T47D (cell line): ENCODE measurements around the gene ZNF433.
"Not testable (repeated sequence)": the region's sequence is repeated elsewhere in the genome, so short reads cannot be mapped to it uniquely, and the experiment has no call there.

Experiments
- DNase-seq, 2 experiments: peaks; one replicate each; pipeline versions ENCODE4 v3.0.0 to v3.0.0-alpha.2; 2011 to 2012; ENCODE audit warnings: low read depth in 1 of 2, low spot score in 1 of 2
- JUND ChIP-seq: IDR thresholded peaks from 2 replicates; pipeline ENCODE4 v1.6.1; 2012; ENCODE audit warnings: low read depth
- in situ Hi-C: cut with HindIII; loops from 2 replicates; pipeline ENCODE4 v1.10.0; 2016; ENCODE audit warnings: low sequenced_read_pairs, low pct_unique_long_range_greater_than_20kb

ZNF433 gene

GRCh38 chr19:12042893-12043292 lies 7.4 kb upstream of the ZNF433 start:
- TF ChIP-seq JUND: no peak
- DNase-seq: no peak

GRCh38 chr19:12034620-12035019 lies 859 bp downstream of the ZNF433 start:
- TF ChIP-seq JUND: no peak
- no peak for DNase-seq
- in situ Hi-C loops: no loop called here

More at GRCh38 chr19:12042893-12043292, 7.4 kb upstream of the ZNF433 start:
- in situ Hi-C loops: no loop called here

- TF ChIP-seq JUND: no peak
- DNase-seq: peak in 1 of 2 experiments; percentile 18
- in situ Hi-C loops: no loop called here
Observed at GRCh38 chr19:12034198-12034597, 1.3 kb downstream of the ZNF433 start.

GRCh38 chr19:12015753-12016116 lies 19.7 kb downstream of the ZNF433 start:
- no peak for DNase-seq
- in situ Hi-C loops: no loop called here
- TF ChIP-seq JUND: no peak

- TF ChIP-seq JUND: no peak
- no peak for DNase-seq
- in situ Hi-C loops: no loop called here
Observed at GRCh38 chr19:12015015-12015752, 20.3 kb downstream of the ZNF433 start.

- no peak for TF ChIP-seq JUND
- in situ Hi-C loops: no loop called here
- no peak for DNase-seq
Observed at GRCh38 chr19:12000152-12000981, 35.1 kb downstream of the ZNF433 start.

GRCh38 chr19:11995174-11995573 lies 40.3 kb downstream of the ZNF433 start:
- in situ Hi-C loops: no loop called here
- TF ChIP-seq JUND: no peak
- DNase-seq: no peak

- in situ Hi-C loops, DNase-seq: not testable (repeated sequence)
Observed at GRCh38 chr19:11991921-11992320, 43.6 kb downstream of the ZNF433 start.

- in situ Hi-C loops: no loop called here
Observed at GRCh38 chr19:11989112-11989456, 46.4 kb downstream of the ZNF433 start.

GRCh38 chr19:11987405-11988281 lies 47.8 kb downstream of the ZNF433 start:
- TF ChIP-seq JUND: no peak
- peak; percentile 77 to 95 for DNase-seq

More at GRCh38 chr19:11989112-11989456, 46.4 kb downstream of the ZNF433 start:
- TF ChIP-seq JUND: no peak
- no peak for DNase-seq

GRCh38 chr19:11986754-11987153 lies 48.7 kb downstream of the ZNF433 start:
- no peak for TF ChIP-seq JUND
- no peak for DNase-seq
- in situ Hi-C loops: no loop called here

More at GRCh38 chr19:11987405-11988281, 47.8 kb downstream of the ZNF433 start:
- in situ Hi-C loops: no loop called here

- in situ Hi-C loops: no loop called here
- TF ChIP-seq JUND: no peak
- DNase-seq: no peak
Observed at GRCh38 chr19:11984986-11985385, 50.5 kb downstream of the ZNF433 start.
